ENCODE data around the gene AKT1S1. TPM values are rescaled to one million over a fixed set of nuclear protein-coding genes. Genes with fewer than 3 reads are reported as not detected.
A peak's percentile ranks its signal among the peaks of the same experiment; 100 is the strongest.

Gene AKT1S1
- total and polyA plus RNA-seq, 2 of the 13 experiments (the other 11 are each of a cell fraction or from before 2014, with no cell fraction given), result 13.5 to 27.8 TPM

- no peak for TF ChIP-seq ZSCAN20 (CRISPR knock-in tag; IDR thresholded peaks at IDR 0.05; ENCODE audit: borderline replicate concordance)
- TF ChIP-seq, protein P1, sequence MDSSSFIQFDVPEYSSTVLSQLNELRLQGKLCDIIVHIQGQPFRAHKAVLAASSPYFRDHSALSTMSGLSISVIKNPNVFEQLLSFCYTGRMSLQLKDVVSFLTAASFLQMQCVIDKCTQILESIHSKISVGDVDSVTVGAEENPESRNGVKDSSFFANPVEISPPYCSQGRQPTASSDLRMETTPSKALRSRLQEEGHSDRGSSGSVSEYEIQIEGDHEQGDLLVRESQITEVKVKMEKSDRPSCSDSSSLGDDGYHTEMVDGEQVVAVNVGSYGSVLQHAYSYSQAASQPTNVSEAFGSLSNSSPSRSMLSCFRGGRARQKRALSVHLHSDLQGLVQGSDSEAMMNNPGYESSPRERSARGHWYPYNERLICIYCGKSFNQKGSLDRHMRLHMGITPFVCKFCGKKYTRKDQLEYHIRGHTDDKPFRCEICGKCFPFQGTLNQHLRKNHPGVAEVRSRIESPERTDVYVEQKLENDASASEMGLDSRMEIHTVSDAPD (CRISPR knock-in tag; IDR thresholded peaks at IDR 0.05), result no peak
- no peak for TF ChIP-seq ZNF672 (CRISPR knock-in tag; IDR thresholded peaks at IDR 0.05)
- TF ChIP-seq SIX1 (CRISPR knock-in tag; IDR thresholded peaks at IDR 0.05; ENCODE audit: borderline replicate concordance), result no peak
- TF ChIP-seq ZNF563 (CRISPR knock-in tag; IDR thresholded peaks at IDR 0.05), result no peak
- no peak for TF ChIP-seq RFX3 (CRISPR knock-in tag; IDR thresholded peaks at IDR 0.05)
- TF ChIP-seq ATF7 (IDR thresholded peaks at IDR 0.05), result no peak
- TF ChIP-seq ATF7 (CRISPR knock-in tag; IDR thresholded peaks at IDR 0.05), result no peak
- no peak for TF ChIP-seq FOSL1 (CRISPR knock-in tag; IDR thresholded peaks at IDR 0.05; ENCODE audit: borderline replicate concordance)
- no peak for TF ChIP-seq ZNF138 (CRISPR knock-in tag; IDR thresholded peaks at IDR 0.05; ENCODE audit: low read depth)
- no peak for TF ChIP-seq SRSF9 (IDR thresholded peaks at IDR 0.05; ENCODE audit: borderline replicate concordance, insufficient read depth, low read depth, low read length, poor library complexity, severe bottlenecking)
- 0 out of 2 replicates have a peak, but pooled peaks have one; percentile 19 for TF ChIP-seq MYPOP (CRISPR knock-in tag; IDR thresholded peaks at IDR 0.05)
- no peak for TF ChIP-seq STAT5B (CRISPR knock-in tag; IDR thresholded peaks at IDR 0.05)
- peak; percentile 88 for TF ChIP-seq DMAP1 (CRISPR knock-in tag; IDR thresholded peaks at IDR 0.05)
- TF ChIP-seq HIC2 (CRISPR knock-in tag; IDR thresholded peaks at IDR 0.05; ENCODE audit: low read depth), result no peak
- TF ChIP-seq NR1H2 (CRISPR knock-in tag; IDR thresholded peaks at IDR 0.05; ENCODE audit: borderline replicate concordance, low read depth), result no peak
- no peak for TF ChIP-seq ZNF282 (IDR thresholded peaks at IDR 0.05; ENCODE audit: partially characterized antibody)
- TF ChIP-seq NR3C1 (CRISPR knock-in tag; IDR thresholded peaks at IDR 0.05), result no peak
- peak; percentile 95 for TF ChIP-seq ZNF784 (CRISPR knock-in tag; IDR thresholded peaks at IDR 0.05; ENCODE audit: borderline replicate concordance)
- peak; percentile 56 for TF ChIP-seq KMT2B (CRISPR knock-in tag; IDR thresholded peaks at IDR 0.05)
- peak; percentile 58; the same call in 1 of the 2 replicates for TF ChIP-seq YEATS2 (CRISPR knock-in tag; IDR thresholded peaks at IDR 0.05; ENCODE audit: borderline replicate concordance)
- peak; percentile 55 for TF ChIP-seq ZNF274 (CRISPR knock-in tag; IDR thresholded peaks at IDR 0.05)
- TF ChIP-seq HOXD1 (CRISPR knock-in tag; IDR thresholded peaks at IDR 0.05), result peak; percentile 41; the same call in 1 of the 2 replicates
- no peak for TF ChIP-seq CEBPG (CRISPR knock-in tag; IDR thresholded peaks at IDR 0.05)
- TF ChIP-seq ZNF569 (CRISPR knock-in tag; IDR thresholded peaks at IDR 0.05; ENCODE audit: borderline replicate concordance), result no peak
- no peak for TF ChIP-seq ZSCAN12 (CRISPR knock-in tag; IDR thresholded peaks at IDR 0.05)
- TF ChIP-seq CBX5 (CRISPR knock-in tag; IDR thresholded peaks at IDR 0.05; ENCODE audit: borderline replicate concordance), result no peak; the same call in 1 of the 2 replicates
Measured at GRCh38 chr19:49850487-49851342, 26.4 kb downstream of the AKT1S1 start, which contains the start of gene PTOV1 (continued).
